HFF-Myc (cell line): ENCODE measurements around the gene VPS13C.
A peak's percentile ranks its signal among the peaks of the same experiment; 100 is the strongest.

Source experiments
- DNase-seq: peaks from one replicate; pipeline ENCODE4 v3.0.0-alpha.2; 2011; ENCODE audit warnings: low read depth; ENCODE audit errors: extremely low read depth
- H3K4me3 ChIP-seq: replicated peaks from 2 replicates; pipeline ENCODE4 v1.5.1; 2011; ENCODE audit warnings: low read depth, mild to moderate bottlenecking, control low read depth, low read length
- CTCF ChIP-seq: IDR thresholded peaks from 2 replicates; pipeline ENCODE4 v1.5.1; 2012; ENCODE audit warnings: mild to moderate bottlenecking, low read depth, low read length, control low read depth; ENCODE audit errors: missing control alignments

Gene VPS13C

GRCh38 chr15:61835496-61836106, 224.6 kb downstream of the VPS13C start:
- peak; percentile 25 for DNase-seq
- no peak overlapping the region for H3K4me3 ChIP-seq
- peak; percentile 92 for TF ChIP-seq CTCF

GRCh38 chr15:61835029-61835428, 225.2 kb downstream of the VPS13C start:
- H3K4me3 ChIP-seq, result no peak overlapping the region
- no peak for TF ChIP-seq CTCF
- no peak for DNase-seq

DNA sequence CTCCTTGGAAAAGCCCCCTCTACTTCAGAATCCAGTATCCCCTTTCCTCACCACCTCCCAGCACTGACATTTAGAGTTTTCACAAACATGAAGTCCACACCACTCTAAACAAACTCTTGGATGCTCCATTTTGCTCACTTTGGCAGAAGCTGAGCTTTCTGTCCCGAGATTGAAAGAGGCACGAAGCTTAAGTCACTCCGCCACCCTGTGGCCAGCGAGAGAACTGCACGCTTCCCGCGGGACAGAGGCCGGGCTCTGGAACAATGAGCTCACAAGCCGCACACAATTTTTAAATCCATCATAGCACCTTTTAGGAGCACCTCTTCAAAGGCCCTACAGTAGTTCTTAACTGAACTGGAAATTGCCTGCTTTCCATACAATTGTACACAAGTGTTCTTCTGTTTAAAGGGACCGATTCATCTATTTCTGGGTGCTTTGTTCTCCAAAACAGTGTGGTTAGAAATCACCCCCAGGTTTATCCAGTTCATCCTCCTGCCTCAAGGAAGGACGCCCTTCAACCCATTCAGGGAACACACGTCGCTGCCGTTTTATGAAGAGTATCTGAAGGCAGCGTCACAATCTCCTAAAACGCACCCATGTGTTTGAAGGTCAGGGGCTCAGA, 226.1 kb downstream of the VPS13C start:
- DNase-seq, result peak; percentile 41
- TF ChIP-seq CTCF, result peak; percentile 97
- H3K4me3 ChIP-seq, result no peak overlapping the region

DNA sequence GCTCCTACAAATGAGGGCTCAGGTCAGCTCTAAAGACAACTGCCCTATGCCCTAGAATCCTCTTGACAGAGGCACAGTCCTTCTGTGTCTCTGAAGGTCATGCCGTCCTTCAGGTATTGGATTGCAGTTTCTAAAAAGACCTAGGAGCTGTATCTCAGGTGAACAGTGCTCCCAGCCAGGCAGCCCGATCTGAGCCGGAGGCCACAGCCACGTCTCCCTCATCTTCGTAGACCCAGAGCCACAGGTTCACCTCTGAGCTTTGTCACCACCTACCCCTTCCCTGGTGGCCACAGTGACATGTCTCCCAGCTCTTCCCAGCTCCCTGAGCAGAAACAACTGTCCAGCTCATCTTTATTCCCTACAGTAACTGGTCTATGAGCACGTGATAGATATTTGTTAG, 228.0 kb downstream of the VPS13C start:
- no peak for TF ChIP-seq CTCF
- DNase-seq, result no peak
- H3K4me3 ChIP-seq, result no peak overlapping the region

- no peak for TF ChIP-seq CTCF
- H3K4me3 ChIP-seq, result no peak overlapping the region
- DNase-seq, result no peak
These were observed 228.7 kb downstream of the VPS13C start for GRCh38 chr15:61831505-61831921.

DNA sequence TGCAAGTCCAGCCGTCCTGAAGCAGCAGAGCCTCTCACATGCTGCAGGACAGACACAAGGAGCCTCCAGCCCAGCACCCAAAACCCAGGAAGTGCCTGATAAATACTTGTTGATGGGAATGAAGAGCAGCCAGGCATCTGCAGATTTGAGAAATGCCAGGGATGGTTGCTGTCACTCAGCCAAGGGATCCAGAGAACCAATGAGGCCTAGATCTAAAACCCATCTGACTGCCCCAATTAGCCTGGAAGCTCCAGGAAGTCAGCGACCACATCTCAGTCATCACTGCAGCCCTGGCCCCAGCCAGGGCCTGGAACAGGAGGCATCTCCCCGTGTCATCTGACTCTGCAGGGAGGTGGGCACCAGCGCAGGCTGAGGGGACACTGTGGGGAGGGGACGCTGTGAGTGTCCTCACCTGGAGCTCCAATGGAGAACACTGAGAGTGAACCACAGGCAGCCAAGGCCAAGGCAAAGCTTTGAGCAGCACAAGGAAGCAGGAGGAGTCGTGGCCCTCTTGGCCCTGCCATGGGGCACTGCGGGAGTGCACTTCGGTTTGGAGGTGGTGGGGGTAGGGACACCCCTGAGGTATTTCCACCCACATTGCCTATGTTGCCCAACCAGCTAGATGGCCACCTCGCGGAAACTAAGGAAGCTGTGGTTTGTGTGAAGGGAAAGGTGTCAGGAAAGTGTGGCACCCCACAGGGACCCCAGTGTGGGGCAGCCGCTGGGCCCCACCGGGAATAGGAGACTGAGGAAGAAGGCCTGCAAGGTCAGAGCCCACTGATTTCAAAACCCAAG, 229.5 kb downstream of the VPS13C start:
- no peak for TF ChIP-seq CTCF
- DNase-seq, result no peak
- no peak overlapping the region for H3K4me3 ChIP-seq
